DOHH2 (cell line): Measurements from ENCODE around the gene KCTD11.

Experiments
- EZH2phosphoT487 ChIP-seq: fragments of 200-600 bp; sonication (generic); IDR thresholded peaks from 2 replicates; pipeline ENCODE4 v1.6.1; 2017; ENCODE audit warnings: borderline replicate concordance, mild to moderate bottlenecking, antibody characterized with exemption, low read length, moderate library complexity, mixed read lengths
- TF ChIP-seq, protein P1 (sequence below): fragments of 200-600 bp; sonication (generic); IDR thresholded peaks from one replicate; pipeline ENCODE4 v1.5.1; 2014; ENCODE audit warnings: antibody characterized with exemption, mild to moderate bottlenecking, low read depth, low read length; ENCODE audit not compliant: poor library complexity, severe bottlenecking

GRCh38 chr17:7318121-7318860, 33.7 kb upstream of the KCTD11 start:
- TF ChIP-seq, protein P1, sequence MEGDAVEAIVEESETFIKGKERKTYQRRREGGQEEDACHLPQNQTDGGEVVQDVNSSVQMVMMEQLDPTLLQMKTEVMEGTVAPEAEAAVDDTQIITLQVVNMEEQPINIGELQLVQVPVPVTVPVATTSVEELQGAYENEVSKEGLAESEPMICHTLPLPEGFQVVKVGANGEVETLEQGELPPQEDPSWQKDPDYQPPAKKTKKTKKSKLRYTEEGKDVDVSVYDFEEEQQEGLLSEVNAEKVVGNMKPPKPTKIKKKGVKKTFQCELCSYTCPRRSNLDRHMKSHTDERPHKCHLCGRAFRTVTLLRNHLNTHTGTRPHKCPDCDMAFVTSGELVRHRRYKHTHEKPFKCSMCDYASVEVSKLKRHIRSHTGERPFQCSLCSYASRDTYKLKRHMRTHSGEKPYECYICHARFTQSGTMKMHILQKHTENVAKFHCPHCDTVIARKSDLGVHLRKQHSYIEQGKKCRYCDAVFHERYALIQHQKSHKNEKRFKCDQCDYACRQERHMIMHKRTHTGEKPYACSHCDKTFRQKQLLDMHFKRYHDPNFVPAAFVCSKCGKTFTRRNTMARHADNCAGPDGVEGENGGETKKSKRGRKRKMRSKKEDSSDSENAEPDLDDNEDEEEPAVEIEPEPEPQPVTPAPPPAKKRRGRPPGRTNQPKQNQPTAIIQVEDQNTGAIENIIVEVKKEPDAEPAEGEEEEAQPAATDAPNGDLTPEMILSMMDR = no peak
- no peak for TF ChIP-seq EZH2phosphoT487
